ENCODE data around the gene PPIP5K1.

DNA sequence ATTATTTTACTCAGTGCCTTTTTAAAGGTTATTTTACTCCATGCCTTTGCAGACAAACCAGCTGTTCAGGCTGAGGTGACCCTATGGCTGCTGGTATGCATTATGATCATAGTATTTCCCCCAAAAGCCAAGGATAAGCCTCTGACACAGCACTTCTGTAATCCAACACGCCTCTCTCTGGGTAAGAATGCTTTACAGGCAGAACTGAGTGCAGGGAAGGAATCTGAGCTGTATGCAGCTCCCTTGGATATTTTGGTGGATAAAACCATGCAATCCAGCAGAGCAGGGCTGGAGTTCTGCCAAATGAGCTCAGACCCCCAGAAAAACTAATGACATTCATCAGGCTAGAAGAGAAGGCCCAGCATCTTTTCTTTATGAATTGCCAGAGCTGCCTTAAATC, 84.3 kb downstream of the PPIP5K1 start:
- TF ChIP-seq POLR2A (IDR thresholded peaks at IDR 0.05; ENCODE audit: low read depth, low read length), result no peak
- TF ChIP-seq POLR2AphosphoS5 (IDR thresholded peaks at IDR 0.05; ENCODE audit: low read depth, low read length), result no peak
- no peak for TF ChIP-seq TAF1 (IDR thresholded peaks at IDR 0.05; ENCODE audit: borderline replicate concordance, low read depth, low read length)

Data from GM12892 (cell line).